ENCODE results near the gene MSANTD1.

MSANTD1 gene

GRCh38 chr4:3234171-3235029, 14.6 kb upstream of the MSANTD1 start:
- DNase-seq = no peak

- no peak for DNase-seq
These were observed 14.0 kb upstream of the MSANTD1 start for GRCh38 chr4:3235030-3235345.

- DNase-seq = no peak
These were observed 13.4 kb upstream of the MSANTD1 start for GRCh38 chr4:3235581-3235980.

- no peak for DNase-seq
These were observed 12.6 kb upstream of the MSANTD1 start for GRCh38 chr4:3236326-3236878.

- no peak for DNase-seq
These were observed 11.7 kb upstream of the MSANTD1 start for GRCh38 chr4:3237266-3237665.

- DNase-seq = no peak
These were observed 11.0 kb upstream of the MSANTD1 start for GRCh38 chr4:3237712-3238560.

GRCh38 chr4:3238721-3239120, 10.2 kb upstream of the MSANTD1 start:
- DNase-seq = no peak

GRCh38 chr4:3239303-3239702, 9.7 kb upstream of the MSANTD1 start:
- no peak for DNase-seq

GRCh38 chr4:3239998-3240920, 8.7 kb upstream of the MSANTD1 start:
- DNase-seq = no peak

- DNase-seq = no peak
These were observed 7.9 kb upstream of the MSANTD1 start for GRCh38 chr4:3240936-3241522.

GRCh38 chr4:3241898-3242524, 6.9 kb upstream of the MSANTD1 start:
- DNase-seq = no peak

GRCh38 chr4:3243136-3243780, 5.7 kb upstream of the MSANTD1 start:
- DNase-seq = no peak

- no peak for DNase-seq
These were observed 5.0 kb upstream of the MSANTD1 start for GRCh38 chr4:3244002-3244401.

GRCh38 chr4:3244747-3245146, 4.2 kb upstream of the MSANTD1 start:
- no peak for DNase-seq

- DNase-seq = no peak
These were observed 3.3 kb upstream of the MSANTD1 start for GRCh38 chr4:3245676-3246075.

- DNase-seq = no peak
These were observed 2.2 kb upstream of the MSANTD1 start for GRCh38 chr4:3246458-3247398.

- DNase-seq = no peak
These were observed 1.4 kb upstream of the MSANTD1 start for GRCh38 chr4:3247399-3248177.

GRCh38 chr4:3248178-3248480, 830 bp upstream of the MSANTD1 start:
- no peak for DNase-seq

GRCh38 chr4:3249711-3250437, 915 bp downstream of the MSANTD1 start:
- DNase-seq = no peak
